HG03342 (cell line): ENCODE data around the gene JAKMIP1.
"Not testable (repeated sequence)": the region's sequence is repeated elsewhere in the genome, so short reads cannot be mapped to it uniquely, and the experiment has no call there.

Experiments
- ATAC-seq: cut with Tn5 transposase; IDR thresholded peaks from one replicate; pipeline ENCODE4 v1.9.1; 2021; ENCODE audit warnings: mild to moderate bottlenecking, moderate library complexity; ENCODE audit not compliant: unreplicated experiment

Gene JAKMIP1

DNA sequence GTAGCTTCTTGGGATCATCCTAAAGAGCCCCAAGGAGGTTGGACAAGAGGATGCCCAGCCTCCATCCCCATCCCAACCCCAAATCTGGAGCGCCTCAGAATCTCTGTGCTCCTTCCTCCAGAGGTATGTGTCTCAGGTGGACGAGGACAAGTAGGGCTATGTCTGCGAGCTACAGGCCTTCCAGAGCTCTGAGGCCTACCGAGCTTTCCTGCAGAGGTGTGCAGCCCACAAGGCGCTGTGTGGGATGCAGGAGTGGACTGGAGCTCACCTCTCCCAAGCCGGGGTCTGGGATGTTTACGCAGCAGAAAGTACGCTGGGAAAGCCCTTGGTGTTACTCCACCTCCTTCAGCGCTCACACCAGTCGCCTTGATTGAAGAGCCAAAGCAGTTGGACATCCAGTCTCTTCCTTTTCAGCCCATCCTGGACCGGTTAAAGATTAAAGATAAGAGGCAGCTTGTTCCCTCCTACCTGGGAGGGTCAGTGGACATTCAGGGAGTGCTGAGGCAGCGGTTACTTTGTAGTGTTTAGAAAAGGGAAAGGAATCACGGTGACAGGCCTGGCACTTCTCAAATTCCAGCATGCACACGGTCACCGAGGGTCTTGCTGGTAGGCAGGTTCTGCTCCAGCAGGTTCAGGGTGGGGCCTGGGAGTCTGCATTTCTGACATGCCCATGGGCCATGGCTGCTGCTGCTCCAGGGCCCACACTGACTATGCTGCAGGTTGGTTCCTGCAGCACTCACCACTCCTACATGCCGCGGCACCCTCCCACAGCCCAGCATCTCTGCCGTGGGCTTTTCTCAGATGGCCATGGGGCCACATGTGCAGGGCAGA is 29.5 kb upstream of the JAKMIP1 start:
- ATAC-seq, result no peak

DNA sequence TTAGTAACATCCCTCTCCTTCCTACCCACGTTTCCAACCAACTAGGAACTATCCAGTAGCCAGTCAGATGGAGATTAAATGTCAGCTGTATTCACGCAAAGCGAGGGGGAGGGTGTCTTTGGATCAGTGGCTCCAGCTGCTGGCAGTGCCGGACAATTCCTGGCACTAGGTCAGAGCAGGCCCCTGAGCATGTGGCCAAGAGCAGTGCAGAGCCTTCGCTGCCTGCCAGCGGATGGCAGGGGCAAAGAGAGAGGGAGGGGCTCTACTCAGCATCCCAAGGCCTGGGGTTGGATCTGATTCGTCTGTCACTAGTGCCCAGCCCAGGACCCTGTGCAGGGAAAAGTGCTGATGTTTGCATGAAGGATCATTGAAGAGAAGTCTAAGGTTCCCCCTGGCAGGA is 28.7 kb upstream of the JAKMIP1 start:
- ATAC-seq, result no peak

DNA sequence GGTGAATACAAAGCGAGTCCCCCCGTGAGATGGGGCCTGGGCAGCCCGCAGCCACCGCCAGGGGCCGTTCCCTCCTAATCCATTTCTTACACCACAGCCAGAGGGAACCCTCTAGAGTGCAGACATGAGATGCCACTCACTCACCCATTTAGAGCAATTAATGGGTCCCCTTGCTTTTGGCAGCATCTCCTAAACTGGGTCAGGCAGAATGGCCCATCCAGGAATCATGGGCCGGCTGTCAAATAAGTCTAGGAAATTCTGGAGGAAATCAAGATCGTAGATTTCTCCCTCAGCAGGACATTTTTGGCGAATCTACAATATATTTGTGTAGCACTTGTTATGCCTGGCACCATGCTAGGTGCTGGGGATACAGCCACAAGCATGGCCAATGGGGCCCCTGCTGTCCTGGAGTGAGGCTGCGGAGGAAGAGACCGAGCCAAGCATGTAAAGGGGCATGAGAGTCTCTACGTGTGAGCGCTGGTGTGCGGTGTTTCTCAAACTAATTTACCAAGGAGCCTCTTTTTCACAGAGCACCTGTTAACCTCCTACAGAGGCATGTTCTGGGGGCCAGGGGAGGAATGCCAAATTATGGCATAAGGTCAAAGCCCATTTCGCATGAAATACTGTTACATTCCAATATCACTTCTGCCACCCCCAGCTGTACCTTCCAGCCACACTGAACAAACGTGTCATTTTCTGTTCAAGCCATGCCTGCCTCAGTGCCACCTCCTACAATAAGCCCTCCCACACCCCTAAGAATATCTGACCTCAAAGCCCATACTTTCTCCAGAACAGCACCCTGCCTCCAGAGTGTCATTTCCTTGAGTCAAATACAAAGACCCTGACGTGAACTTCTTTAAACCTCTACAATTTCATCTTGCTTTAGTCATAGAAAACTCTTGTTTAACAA is 28.1 kb upstream of the JAKMIP1 start:
- ATAC-seq, result no peak

DNA sequence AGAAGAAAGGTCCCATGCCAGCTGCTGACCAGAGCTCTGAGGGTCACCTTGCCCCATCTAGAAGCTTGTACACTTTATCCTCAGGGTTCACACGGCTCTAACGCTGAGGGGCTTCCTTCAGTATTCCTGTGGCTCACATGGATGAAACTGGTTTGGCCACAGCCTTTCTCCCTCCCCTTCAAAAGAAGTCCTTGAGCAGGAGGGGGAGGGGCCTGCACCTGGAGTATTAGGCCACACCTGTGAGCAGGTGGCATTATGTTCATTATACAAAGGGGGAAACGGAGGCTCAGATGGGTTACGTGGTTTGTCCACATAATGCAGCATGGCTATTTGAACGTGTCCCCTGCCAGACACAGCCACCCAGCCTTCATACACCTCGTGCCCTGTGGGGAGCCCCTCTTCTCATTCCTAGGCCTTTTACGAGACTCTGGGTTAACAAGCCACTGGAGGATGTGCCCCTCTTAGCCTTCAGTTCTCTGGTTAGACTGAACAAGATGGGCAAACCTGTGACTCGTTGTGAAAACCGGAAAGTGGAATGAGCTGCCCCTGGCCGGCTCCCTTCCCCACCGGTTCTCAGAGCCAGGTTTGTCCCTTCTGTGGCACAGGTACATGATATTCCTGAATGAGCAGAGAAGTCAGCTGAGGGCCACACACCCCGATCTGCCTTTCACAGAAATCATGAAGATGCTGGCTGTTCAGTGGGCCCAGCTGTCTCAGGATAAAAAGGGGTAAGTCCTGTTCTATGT is 27.2 kb upstream of the JAKMIP1 start:
- ATAC-seq, result no peak

DNA sequence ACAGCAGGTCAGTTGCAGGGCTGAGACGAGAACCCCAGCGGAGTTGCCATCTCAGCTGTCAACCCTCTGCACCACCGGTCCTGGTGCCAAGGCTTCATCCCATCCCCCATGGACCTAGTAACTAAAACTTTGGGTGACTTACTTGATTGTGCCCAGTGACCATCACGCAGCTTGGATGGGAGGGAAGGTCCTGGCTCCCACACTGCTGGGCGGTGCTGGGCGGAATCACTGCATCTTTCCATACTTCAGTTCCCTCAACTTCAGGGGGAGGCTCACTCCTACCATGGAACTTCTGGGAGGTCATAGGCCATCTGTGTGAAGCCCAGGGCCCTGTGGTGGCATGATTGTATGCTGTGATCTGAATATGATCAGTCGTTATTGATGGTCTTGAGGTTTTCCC is 26.2 kb upstream of the JAKMIP1 start:
- no peak for ATAC-seq

DNA sequence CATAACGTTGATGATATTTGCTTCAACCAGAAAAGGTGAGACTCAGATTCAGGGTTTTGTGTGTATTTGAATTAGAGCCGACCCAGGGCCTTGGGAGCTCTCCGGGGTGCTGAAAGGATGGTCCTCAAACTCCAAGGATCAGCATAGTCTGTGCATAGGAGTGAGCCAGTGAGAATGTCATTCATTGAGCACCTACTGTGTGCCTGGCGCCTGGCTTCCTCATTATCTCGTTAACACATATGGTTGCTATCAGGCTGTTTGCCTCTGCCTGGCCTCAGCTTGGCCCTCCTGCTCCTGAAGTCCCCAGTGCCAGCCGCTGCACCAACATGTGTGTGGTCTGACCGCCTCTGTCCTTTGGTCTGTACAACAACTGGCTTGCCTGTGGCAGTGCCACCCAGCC is 25.1 kb upstream of the JAKMIP1 start:
- ATAC-seq, result no peak

DNA sequence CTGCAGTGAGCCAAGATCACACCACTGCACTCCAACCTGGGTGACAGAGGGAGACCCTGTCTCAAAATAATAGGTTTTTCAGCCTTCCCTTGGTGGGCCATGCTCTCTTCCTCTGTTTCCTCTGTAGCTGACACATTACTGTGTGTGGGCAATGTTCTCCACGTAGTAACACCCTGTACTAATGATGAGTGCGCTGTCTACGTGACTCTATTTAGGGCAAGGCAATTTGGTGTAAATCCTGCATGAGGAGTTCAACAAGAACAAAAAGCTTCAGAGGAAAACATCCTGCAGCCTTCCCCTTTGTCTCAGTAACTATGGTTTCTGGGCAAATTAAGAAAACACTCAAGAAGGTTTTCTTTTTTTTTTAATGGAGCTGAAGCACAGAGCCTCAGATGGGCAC is 24.4 kb upstream of the JAKMIP1 start:
- no peak for ATAC-seq

DNA sequence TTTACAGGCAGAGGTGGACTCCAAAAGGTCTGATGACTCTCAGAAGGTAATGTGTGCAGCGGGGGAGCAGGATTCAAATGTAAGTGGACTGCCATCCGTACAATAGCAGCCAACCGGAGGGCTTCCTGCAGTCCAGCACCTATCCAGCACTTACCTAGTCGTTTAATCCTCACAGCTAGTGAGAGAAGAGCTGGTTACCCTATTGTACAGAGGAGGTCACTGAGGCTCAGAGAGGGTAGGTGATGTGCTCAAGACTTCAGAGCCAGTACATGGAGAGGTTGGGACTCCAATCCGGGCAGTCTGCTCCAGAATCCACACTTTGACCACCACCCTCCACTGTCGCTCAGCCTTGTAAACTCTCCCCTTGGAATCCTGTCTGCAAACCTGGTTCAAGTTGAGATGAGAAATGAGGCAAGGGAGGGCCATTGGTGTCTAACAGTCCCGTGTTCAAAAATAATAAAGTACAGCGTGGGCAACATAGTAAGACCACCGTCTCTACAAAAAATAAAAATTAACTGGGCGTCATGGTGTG is 22.5 kb upstream of the JAKMIP1 start:
- ATAC-seq, result no peak

DNA sequence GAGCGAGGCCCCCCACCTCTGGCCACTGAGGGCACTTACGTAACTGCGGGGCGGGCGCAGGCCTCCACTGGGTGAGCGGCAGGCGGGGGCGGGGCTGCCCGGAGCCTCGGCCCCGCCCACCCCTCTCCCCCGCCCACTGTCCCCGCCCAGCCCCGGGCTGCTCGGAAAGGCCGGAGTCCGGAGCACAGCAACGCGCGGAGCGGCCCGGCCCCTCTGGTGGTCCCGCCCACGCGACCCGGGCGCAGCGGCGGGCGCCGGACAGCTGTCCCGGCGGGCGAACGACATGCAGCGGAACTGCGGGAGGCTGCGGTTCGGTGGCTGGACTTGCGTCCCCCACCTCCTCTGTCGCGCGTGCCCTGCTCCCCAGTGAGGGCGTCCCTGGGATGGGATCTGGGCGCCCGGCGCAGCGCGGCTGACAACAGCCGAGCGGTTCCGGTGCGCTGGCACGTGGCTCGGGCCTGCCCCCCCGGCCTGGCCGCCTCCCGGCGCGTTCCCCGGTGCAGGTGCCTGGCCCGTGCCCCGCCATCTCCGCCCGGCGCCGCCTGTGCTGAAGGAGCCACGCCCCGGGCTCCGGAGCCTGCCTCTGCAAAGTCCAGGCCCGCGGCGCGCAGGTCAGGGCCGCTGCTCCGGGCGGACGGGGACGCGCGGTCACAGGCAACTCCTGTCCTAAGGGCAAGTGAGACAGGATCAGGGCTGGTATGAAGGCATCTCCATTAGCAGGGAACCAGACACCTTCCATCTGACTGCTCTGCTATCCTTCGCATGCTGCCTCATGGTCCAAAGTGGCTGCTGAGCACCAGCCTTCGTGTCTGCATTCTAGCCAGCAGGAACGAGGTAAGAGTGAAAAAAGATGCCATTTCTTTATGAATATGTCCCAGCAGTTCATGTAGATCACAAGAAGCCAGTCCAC is 21.8 kb upstream of the JAKMIP1 start:
- ATAC-seq, result no peak

DNA sequence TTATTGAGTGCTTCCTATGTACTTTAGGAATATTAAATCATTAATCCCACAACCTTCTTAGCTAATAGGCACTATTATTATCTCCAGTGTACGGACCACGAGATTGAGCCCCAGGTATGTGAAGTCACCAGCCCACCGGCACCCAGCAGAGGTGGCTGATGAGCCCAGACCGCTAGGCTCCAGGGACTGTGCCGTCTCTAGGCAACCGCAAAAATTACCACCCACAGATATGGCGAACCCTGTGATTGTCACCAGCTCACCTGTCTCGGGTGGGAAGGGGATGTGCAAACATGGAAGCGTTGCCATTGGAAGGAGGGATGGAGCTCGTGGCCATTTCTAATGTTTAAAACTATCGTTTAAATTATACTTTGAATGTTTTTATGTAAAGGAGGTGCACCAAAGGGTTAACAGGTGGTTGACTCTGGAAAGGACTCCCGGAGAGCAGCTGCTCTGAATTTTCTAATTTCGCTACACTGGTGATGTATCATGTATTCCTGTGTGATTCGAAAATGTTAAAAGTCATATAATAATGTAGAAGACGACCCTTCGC is 21.0 kb upstream of the JAKMIP1 start:
- ATAC-seq, result no peak

DNA sequence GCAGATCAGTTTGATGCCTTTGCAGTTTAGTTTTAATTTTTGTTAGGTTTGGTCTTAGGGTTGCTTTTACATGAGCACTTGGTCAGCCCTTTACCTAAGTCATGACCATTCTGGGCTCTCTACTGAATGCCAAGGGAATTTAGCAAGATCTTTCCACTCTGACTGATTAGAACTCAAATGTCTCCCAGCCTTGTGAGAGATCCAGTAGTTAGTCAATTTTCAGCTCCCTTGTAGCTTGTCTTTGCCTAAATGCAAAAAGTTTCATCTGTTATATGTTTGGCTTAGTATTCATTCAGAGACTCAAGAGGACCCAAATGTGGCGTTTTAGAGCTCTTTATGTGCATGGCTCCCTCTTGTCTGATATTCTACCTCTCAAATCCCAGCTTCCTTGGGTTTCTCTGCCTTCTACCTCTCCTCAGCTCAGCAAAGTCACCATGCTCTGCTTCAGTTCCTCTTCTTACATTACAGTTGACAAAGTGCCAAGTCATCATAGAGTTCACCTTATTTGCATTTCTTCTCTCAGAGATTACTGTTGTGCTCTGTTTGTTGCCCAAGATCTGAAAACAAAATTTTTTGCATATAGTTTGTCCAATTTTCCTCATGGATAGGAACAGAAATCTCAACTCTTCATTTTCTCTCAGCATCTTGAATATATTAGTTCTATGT is 17.5 kb upstream of the JAKMIP1 start:
- peak; percentile 90 for ATAC-seq

DNA sequence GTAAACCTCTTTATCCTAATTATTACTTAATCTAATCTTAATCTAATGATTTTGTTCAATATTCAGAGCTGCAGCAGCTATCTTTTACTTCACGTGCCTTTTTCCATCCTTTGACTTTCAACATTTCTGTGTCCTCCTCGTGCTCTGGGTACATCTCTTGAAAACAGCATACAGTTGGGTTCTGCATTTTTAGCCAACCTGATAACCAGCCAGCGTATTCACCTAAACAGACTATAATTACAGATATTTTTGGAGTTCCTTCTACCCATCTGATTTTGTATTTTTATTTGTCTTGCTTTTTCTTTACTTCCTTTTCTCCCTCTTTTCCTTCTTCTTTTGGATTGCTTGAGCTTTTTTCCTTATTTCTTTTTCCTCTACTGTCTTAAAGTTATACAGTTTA is 16.2 kb upstream of the JAKMIP1 start:
- ATAC-seq, result no peak

DNA sequence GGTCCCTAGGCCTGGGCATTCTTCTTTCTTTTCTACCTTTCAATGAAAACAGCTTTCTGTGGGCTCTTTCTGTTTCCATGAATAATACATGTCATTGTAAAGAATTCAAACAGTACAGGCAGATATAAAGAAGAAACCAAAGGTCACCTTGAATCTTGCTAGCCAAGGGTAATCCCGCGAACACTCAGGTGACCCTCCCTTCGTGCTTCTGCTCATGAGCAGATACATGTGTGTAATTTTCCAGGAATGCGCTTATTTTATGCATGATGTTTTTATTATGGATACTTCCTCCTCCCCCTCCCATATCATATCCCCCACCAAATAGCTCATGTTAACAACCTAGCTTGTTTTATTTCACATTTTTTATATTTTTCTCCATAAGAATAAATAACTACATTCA is 9.6 kb upstream of the JAKMIP1 start:
- ATAC-seq, result no peak

DNA sequence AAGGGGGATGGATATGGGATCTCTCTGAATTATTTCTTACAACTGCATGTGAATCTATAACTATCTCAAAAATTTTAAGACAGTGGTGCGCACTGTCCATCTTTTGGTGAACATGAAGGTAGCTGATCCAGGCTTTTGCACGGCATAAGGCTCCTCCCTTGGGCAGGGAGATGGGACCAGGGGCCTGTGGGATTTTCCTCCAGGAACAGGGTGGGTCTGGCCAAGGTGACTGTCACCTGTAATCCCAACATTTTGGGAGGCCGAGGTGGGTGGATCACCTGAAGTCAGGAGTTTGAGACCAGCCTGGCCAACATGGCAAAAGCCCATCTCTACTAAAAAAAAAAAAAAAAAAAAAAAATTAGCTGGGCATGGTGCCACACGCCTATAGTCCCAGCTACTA is 8.9 kb upstream of the JAKMIP1 start:
- ATAC-seq, result not testable (repeated sequence)

DNA sequence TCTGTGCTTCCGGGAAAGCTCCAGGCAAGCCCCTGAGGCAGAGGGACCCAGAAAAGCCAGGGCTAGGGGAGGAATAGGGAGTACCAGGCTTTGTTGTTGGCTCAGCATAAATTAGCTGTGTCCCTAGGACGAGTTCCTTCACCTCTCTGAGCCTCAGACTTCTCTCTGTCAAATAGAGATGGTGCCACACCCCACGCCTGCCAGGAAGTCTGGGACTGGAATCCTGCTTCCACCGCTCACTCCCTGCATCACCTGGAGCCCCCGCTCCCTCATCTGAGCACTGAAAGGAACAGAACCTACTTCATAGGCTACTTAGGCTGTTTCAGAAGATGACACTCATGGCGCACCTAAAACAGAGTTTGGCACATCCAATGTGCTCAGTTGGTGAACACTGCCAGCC is 8.1 kb upstream of the JAKMIP1 start:
- ATAC-seq, result no peak

DNA sequence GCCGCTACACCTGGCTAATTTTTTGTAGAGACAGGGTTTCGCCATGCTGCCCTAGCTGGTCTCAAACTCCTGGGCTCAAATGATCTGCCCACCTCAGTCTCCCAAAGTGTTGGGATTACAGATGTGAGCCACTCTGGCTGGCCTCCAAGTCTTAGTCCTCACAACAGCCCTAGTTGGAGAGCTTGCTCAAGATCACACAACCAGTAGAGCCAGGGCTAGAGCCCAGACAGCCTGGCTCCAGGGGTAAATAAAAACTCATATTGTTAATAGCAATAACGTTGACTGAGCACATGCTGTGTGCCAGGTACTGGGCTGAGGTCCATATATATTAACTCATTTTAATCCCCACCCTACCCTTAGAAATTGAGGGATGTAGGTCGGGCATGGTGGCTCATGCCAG is 7.3 kb upstream of the JAKMIP1 start:
- ATAC-seq, result no peak

DNA sequence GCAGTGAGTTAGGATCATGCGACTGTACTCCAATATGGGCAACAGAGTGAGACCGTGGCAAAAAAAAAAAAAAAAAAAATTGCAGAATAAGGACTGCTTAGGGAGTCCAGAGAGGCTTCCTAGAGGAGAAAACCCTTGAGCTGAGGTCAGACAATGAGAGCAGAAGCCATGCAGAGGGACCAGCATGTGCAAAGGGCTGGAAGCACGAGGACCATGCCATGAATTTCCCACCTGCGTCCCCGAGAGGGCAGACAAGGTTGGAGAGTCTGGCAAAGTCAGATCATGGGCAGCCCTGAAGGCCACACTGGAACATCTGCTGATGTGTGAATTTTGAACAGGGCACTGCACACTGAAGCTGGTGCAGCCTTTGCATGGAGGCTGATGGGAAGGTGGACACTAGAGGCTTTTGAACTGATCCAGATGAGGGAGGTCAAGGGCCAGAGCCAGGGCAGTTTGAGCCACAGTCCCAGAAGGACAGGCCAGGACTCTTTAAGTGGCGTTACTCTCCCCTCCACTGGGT is 6.5 kb upstream of the JAKMIP1 start:
- ATAC-seq, result no peak

DNA sequence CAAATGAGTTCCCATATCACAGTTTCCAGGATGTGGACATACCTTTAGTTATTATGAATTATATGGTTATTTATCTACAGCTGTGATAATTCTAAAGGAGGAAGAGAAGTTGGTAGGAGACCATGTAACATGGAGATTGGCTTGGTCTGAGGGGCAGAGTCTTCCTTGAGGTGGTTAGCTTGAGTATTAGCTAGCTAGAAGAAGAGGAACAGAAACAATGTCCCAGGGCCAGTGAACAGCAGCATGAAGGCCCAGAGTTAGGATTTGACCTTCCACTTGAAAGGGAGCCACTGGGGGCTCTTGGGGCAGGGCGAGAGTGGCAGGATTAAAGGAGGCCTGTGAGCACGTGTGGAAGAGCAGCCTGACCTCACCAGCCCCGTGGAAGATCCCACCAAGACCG is 5.6 kb upstream of the JAKMIP1 start:
- no peak for ATAC-seq

DNA sequence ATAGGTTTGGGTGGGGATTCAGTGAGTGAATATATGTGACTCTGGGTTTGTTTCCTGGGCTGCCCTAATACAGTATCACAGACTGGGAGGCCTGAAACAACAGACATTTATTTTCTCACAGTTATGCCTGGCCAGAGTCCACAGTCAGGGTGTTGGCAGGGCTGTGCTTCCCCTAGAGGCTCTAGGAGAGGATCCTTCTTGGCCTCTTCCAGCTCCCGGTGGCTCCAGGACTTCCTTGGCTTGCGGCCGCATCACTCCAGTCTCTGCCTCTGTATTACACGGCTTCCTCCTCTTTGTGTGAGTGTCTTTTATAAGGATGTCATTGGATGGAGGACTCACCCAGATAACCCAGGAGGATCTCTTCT is 5.2 kb upstream of the JAKMIP1 start:
- ATAC-seq, result no peak
